Upper lobe of left lung (tissue), 6 donors: ENCODE data around the gene CACNA2D2. TPM values are rescaled to one million over a fixed set of nuclear protein-coding genes. Genes with fewer than 3 reads are reported as not detected.

Experiments
- ATAC-seq, 2 donors: fragments of 200-7000 bp; cut with Tn5 transposase; one replicate each; pipeline ENCODE4 v1.9.1; 2022; ENCODE audit warnings: mild to moderate bottlenecking in 2 of 2, moderate library complexity in 2 of 2; ENCODE audit not compliant: low FRiP score in 2 of 2
- DNase-seq, 2 donors: peaks; one replicate each; pipeline ENCODE4 v3.0.0-alpha.2; 2019 to 2020
- H3K27ac ChIP-seq, 4 donors: fragments of 200-600 bp; sonication (generic); one replicate each; pipeline ENCODE4 v1.5.1; 2016 to 2019
- H3K27me3 ChIP-seq, 4 donors: fragments of 200-600 bp; sonication (generic); one replicate each; pipeline ENCODE4 v1.5.1; 2017 to 2019
- H3K36me3 ChIP-seq, 4 donors: fragments of 200-600 bp; sonication (generic); one replicate each; pipeline ENCODE4 v1.5.1; 2016 to 2019
- H3K4me1 ChIP-seq, 4 donors: fragments of 200-600 bp; sonication (generic); one replicate each; pipeline ENCODE4 v1.5.1; 2018 to 2019
- H3K4me3 ChIP-seq, 4 donors: fragments of 200-600 bp; sonication (generic); one replicate each; pipeline ENCODE4 v1.5.1; 2017 to 2019; ENCODE audit warnings: mild to moderate bottlenecking in 2 of 4, moderate library complexity in 1 of 4
- H3K9me3 ChIP-seq, 4 donors: fragments of 200-600 bp; sonication (generic); one replicate each; pipeline ENCODE4 v1.5.1; 2018 to 2019
- EP300 ChIP-seq, 4 donors: sonication (generic); formaldehyde crosslinking; IDR thresholded peaks; one replicate each; pipeline ENCODE4 v1.5.1; 2017; ENCODE audit warnings: antibody characterized with exemption in 4 of 4, control low read depth in 2 of 4
- POLR2A ChIP-seq, 4 donors: fragments of 450-650 bp; IDR thresholded peaks; one replicate each; pipeline ENCODE4 v1.5.1; 2016 to 2017; ENCODE audit warnings: antibody characterized with exemption in 4 of 4, mild to moderate bottlenecking in 2 of 4
- POLR2AphosphoS5 ChIP-seq, 2 donors: sonication (generic); formaldehyde crosslinking; IDR thresholded peaks; one replicate each; pipeline ENCODE4 v1.5.1; 2017; ENCODE audit warnings: antibody characterized with exemption in 2 of 2
- WGBS, 2 donors: methylation state at CpG; one replicate each; pipeline ENCODE4 v1.1.5; 2017 to 2018; 5-methylcytosine and 5-hydroxymethylcytosine counted together
- total RNA-seq, 6 donors: library from RNA; depleted of rRNA in 4 of 6; stranded (reverse); fragments of >200 nt in 4 of 6; gene quantifications; one replicate each; pipeline versions ENCODE4 v1.1.0 to v1.2.1, GENCODE V29; 2016 to 2021
- TF ChIP-seq, protein P1 (sequence below), 6 experiments: fragments of 450-650 bp in 4 of 6; fragments of 200-600 bp in 2 of 6; sonication (generic) in 2 of 6; IDR thresholded peaks; one replicate each; pipeline ENCODE4 v1.5.1; 2016 to 2019; ENCODE audit warnings: antibody characterized with exemption in 6 of 6
- donor health status: DM: no; HTN: no; CAD: no; lungs with moderate emphysema.
- donor health status: DM: no; HTN: yes; CAD: no; lungs with severe emphysema.

Gene CACNA2D2
- total RNA-seq, 6 donors from 2014 or later, result 71.5 to 213 (median 113) TPM

DNA sequence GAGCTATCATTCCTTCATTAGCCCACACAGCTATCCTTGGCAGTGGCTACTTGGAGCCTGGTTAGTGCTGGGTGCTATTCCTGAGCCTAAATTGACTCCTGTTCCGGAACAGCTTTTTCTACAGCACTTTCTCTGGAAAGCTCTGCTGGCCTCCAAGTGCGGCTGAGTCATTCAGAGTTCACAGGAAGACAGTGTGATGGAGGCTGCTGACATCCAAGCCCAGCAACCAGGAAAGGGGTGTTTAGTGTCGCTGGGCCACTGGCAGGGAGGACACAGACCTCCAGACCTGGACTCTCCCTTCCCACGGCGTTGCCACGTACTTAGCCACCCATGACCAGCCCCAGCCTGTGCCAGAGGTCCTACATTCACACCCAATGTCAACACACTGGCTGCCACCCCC, 28.7 kb downstream of the CACNA2D2 start:
- TF ChIP-seq EP300 (IDR thresholded peaks at IDR 0.05), result no peak
- no peak for TF ChIP-seq POLR2AphosphoS5 (IDR thresholded peaks at IDR 0.05)
- TF ChIP-seq, protein P1, sequence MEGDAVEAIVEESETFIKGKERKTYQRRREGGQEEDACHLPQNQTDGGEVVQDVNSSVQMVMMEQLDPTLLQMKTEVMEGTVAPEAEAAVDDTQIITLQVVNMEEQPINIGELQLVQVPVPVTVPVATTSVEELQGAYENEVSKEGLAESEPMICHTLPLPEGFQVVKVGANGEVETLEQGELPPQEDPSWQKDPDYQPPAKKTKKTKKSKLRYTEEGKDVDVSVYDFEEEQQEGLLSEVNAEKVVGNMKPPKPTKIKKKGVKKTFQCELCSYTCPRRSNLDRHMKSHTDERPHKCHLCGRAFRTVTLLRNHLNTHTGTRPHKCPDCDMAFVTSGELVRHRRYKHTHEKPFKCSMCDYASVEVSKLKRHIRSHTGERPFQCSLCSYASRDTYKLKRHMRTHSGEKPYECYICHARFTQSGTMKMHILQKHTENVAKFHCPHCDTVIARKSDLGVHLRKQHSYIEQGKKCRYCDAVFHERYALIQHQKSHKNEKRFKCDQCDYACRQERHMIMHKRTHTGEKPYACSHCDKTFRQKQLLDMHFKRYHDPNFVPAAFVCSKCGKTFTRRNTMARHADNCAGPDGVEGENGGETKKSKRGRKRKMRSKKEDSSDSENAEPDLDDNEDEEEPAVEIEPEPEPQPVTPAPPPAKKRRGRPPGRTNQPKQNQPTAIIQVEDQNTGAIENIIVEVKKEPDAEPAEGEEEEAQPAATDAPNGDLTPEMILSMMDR (IDR thresholded peaks at IDR 0.05), result no peak
- no peak for TF ChIP-seq POLR2A (IDR thresholded peaks at IDR 0.05)
- no peak overlapping the region for H3K27ac ChIP-seq
- no peaks in the 10 kb centered on the region for H3K36me3 ChIP-seq
- 48 to 71% methylated on average over 3 to 6 of the region's 6 CpGs for WGBS, 2 donors
- no peak for DNase-seq
- no peaks in the 10 kb centered on the region for H3K9me3 ChIP-seq
- H3K4me1 ChIP-seq, result peaks cover 0 to 5% (median 0%) of the 10 kb centered on the region in 4 donors
- ATAC-seq, result no peak
- no peaks in the 10 kb centered on the region for H3K27me3 ChIP-seq
- no peak overlapping the region for H3K4me3 ChIP-seq

DNA sequence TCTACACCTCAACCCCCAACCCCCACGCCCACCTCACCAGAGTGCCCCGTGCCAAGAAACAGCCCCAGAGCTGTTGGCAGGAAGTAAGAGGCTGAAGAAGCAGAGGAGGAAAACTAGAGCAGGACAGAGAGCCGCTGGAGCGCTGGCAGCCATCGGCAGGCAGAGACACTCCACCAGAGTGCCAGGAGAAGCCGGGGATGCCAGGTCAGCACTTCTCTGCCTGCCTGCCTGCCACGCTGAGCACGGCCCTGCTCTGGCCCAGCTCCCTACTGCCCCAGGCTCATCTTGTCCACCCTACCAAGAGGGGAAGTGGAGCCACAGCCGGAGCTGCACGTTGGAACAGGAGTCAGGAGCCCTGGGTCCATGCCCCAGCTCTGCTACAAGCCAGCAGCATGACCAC, 29.7 kb downstream of the CACNA2D2 start:
- ATAC-seq (no peak), DNase-seq (peak in 1 of 2 donors; percentile 55)
- no peaks in the 10 kb centered on the region for H3K9me3 ChIP-seq
- H3K27me3 ChIP-seq, result no peaks in the 10 kb centered on the region
- H3K4me1 ChIP-seq, result peaks cover 0 to 5% (median 0%) of the 10 kb centered on the region in 4 donors
- 42 to 46% methylated on average over 8 to 10 of the region's 10 CpGs for WGBS, 2 donors
- H3K27ac ChIP-seq, result no peak overlapping the region
- no peak overlapping the region for H3K4me3 ChIP-seq
- TF ChIP-seq POLR2A (IDR thresholded peaks at IDR 0.05) (no peak), POLR2AphosphoS5 (IDR thresholded peaks at IDR 0.05) (no peak), EP300 (IDR thresholded peaks at IDR 0.05) (no peak)
- TF ChIP-seq, protein P1 (IDR thresholded peaks at IDR 0.05), result no peak
- no peaks in the 10 kb centered on the region for H3K36me3 ChIP-seq

DNA sequence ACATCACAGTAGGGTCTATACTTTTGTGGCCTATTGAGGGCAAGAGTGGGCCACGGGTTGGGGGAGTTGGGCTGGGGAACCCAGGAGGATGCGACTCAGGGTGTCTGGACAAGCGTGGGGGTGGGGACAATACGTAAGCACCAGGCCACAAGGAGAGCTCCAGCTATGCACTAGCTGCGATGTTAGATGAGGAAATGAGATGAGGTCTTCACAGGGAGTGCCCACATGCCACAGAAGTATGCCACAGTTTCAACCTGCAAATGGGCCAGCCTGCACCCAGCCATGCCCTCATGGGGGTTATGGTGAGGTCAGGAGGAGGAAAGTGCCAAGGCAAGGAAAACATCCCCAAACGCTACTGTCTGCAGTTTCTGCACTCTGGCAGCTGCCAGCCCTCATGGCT, 30.5 kb downstream of the CACNA2D2 start:
- no peak for ATAC-seq
- 75 to 78% methylated on average over 6 of the region's 6 CpGs for WGBS, 2 donors

DNA sequence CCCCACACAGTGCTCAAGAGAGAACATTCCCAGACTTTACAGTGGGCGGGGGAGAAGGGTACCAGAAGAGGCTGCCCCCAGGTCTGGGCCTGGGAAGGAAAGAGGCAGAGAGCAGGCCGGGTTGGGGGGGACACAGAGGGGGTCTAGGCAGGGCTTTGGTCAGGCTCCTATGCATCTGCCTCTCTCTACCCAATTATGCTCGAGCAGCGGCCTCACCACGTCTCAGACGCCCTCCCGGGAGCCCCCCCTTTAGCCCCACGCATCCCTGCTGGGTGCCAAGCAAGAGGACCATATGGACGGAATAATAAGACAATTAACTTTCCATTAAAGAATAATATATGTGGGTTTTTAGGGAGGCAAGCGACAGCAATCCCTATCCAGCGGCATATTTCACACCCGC, 32.8 kb downstream of the CACNA2D2 start:
- no peaks in the 10 kb centered on the region for H3K27me3 ChIP-seq
- H3K4me1 ChIP-seq, result peaks cover 0 to 5% (median 0%) of the 10 kb centered on the region in 4 donors
- DNase-seq, result no peak
- no peak overlapping the region for H3K4me3 ChIP-seq
- H3K27ac ChIP-seq, result no peak overlapping the region
- WGBS, 2 donors, result 86 to 91% methylated on average over 12 of the region's 12 CpGs
- TF ChIP-seq POLR2AphosphoS5 (IDR thresholded peaks at IDR 0.05) (no peak), EP300 (IDR thresholded peaks at IDR 0.05) (no peak), POLR2A (IDR thresholded peaks at IDR 0.05) (no peak)
- TF ChIP-seq, protein P1 (IDR thresholded peaks at IDR 0.05), result no peak
- no peaks in the 10 kb centered on the region for H3K9me3 ChIP-seq
- no peaks in the 10 kb centered on the region for H3K36me3 ChIP-seq
- no peak for ATAC-seq

More for the DNA sequence above, 30.5 kb downstream of the CACNA2D2 start:
- DNase-seq, result no peak
- TF ChIP-seq POLR2AphosphoS5 (IDR thresholded peaks at IDR 0.05) (no peak), EP300 (IDR thresholded peaks at IDR 0.05) (no peak)
- TF ChIP-seq, protein P1 (IDR thresholded peaks at IDR 0.05), result no peak
- H3K27me3 ChIP-seq, result no peaks in the 10 kb centered on the region
- no peaks in the 10 kb centered on the region for H3K36me3 ChIP-seq
- H3K4me3 ChIP-seq, result no peak overlapping the region
- no peak overlapping the region for H3K27ac ChIP-seq
- H3K9me3 ChIP-seq, result no peaks in the 10 kb centered on the region
- peaks cover 0 to 5% (median 0%) of the 10 kb centered on the region in 4 donors for H3K4me1 ChIP-seq

DNA sequence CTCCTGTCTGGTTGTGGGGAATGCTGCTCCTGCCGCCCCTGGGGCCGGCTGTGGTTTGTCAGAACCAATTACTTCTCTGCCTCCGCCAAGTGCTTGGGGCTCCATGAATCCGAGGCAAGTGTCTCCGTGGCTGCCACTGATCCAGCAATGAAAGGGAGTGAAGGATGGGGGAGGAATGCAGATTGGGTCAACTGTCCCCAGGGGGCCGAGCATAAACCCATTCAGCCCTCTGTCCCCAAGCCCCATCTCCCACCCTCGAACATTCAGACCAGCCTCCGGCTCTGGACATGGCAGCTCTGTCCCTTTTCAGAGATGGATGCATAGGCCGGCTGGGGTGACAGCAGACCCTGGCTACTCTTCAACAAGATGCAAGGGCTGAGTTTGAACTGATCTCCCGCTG, 35.5 kb downstream of the CACNA2D2 start:
- Histone ChIP-seq H3K27me3 (no peaks in the 10 kb centered on the region), H3K4me3 (no peak overlapping the region)
- 74 to 82% methylated on average over 8 to 10 of the region's 10 CpGs for WGBS, 2 donors

More for the DNA sequence above, 35.5 kb downstream of the CACNA2D2 start:
- ATAC-seq (no peak), DNase-seq (no peak)
- no peaks in the 10 kb centered on the region for H3K9me3 ChIP-seq
- H3K4me1 ChIP-seq, result peaks cover 0 to 8% (median 0%) of the 10 kb centered on the region in 4 donors
- TF ChIP-seq POLR2AphosphoS5 (IDR thresholded peaks at IDR 0.05) (no peak), POLR2A (IDR thresholded peaks at IDR 0.05) (no peak), EP300 (IDR thresholded peaks at IDR 0.05) (no peak)
- TF ChIP-seq, protein P1 (IDR thresholded peaks at IDR 0.05), result no peak
- H3K36me3 ChIP-seq, result no peaks in the 10 kb centered on the region
- H3K27ac ChIP-seq, result no peak overlapping the region
